Loucy (cell line): ENCODE results near the gene CRELD2.

Experiments used
- H2AFZ ChIP-seq: fragments of 200-600 bp; sonication (generic); 2 replicates; pipeline ENCODE4 v1.6.0; 2016; ENCODE audit warnings: antibody characterized with exemption, mild to moderate bottlenecking, low read length, moderate library complexity
- H3F3A ChIP-seq: fragments of 200-600 bp; 2 replicates; pipeline ENCODE4 v1.6.0; 2016; ENCODE audit warnings: antibody characterized with exemption, low read depth, mild to moderate bottlenecking
- H3K27me3 ChIP-seq: fragments of 200-600 bp; sonication (generic); 2 replicates; pipeline ENCODE4 v1.6.1; 2014; ENCODE audit warnings: low read length, mild to moderate bottlenecking; ENCODE audit not compliant: insufficient read depth, poor library complexity, severe bottlenecking
- H3K36me3 ChIP-seq: fragments of 200-600 bp; sonication (generic); 2 replicates; pipeline ENCODE4 v1.6.1; 2016; ENCODE audit warnings: low read length; ENCODE audit not compliant: insufficient read depth
- H3K4me1 ChIP-seq: fragments of 200-600 bp; sonication (generic); 2 replicates; pipeline ENCODE4 v1.5.1; 2014; ENCODE audit warnings: low read length, mild to moderate bottlenecking; ENCODE audit not compliant: insufficient read depth, poor library complexity, severe bottlenecking
- H3K4me2 ChIP-seq: fragments of 200-600 bp; sonication (generic); 2 replicates; pipeline ENCODE4 v1.6.0; 2014; ENCODE audit warnings: antibody characterized with exemption, low read length, low read depth, mild to moderate bottlenecking; ENCODE audit not compliant: poor library complexity, severe bottlenecking
- H3K4me3 ChIP-seq: fragments of 200-600 bp; sonication (generic); 2 replicates; pipeline ENCODE4 v1.5.1; 2014; ENCODE audit warnings: low read length, mild to moderate bottlenecking, mixed read lengths; ENCODE audit not compliant: poor library complexity, severe bottlenecking
- H3K79me2 ChIP-seq: fragments of 200-600 bp; sonication (generic); 2 replicates; pipeline ENCODE4 v1.6.1; 2014; ENCODE audit warnings: low read length; ENCODE audit not compliant: insufficient read depth
- H3K9ac ChIP-seq: fragments of 200-600 bp; sonication (generic); 2 replicates; pipeline ENCODE4 v1.6.0; 2014; ENCODE audit warnings: mild to moderate bottlenecking, low read depth, low read length, moderate library complexity; ENCODE audit not compliant: poor library complexity, severe bottlenecking
- H3K9me2 ChIP-seq: fragments of 200-600 bp; sonication (generic); replicated peaks from 2 replicates; pipeline ENCODE4 v1.6.1; 2016; ENCODE audit warnings: low read depth, low read length, mixed read lengths
- H3K9me3 ChIP-seq: fragments of 200-600 bp; sonication (generic); 2 replicates; pipeline ENCODE4 v1.6.1; 2014; ENCODE audit warnings: mild to moderate bottlenecking, antibody characterized with exemption, low read length, low read depth; ENCODE audit not compliant: insufficient read depth
- H4K20me1 ChIP-seq: fragments of 200-600 bp; sonication (generic); 2 replicates; pipeline ENCODE4 v1.6.0; 2014; ENCODE audit warnings: antibody characterized with exemption, low read length, mild to moderate bottlenecking; ENCODE audit not compliant: insufficient read depth, poor library complexity, severe bottlenecking
- EZH2phosphoT487 ChIP-seq: fragments of 200-600 bp; IDR thresholded peaks from 2 replicates; pipeline ENCODE4 v1.6.1; 2018; ENCODE audit warnings: antibody characterized with exemption, mild to moderate bottlenecking, moderate library complexity, borderline replicate concordance
- TF ChIP-seq, protein P1 (sequence below): fragments of 200-600 bp; sonication (generic); conservative IDR thresholded peaks from 2 replicates; pipeline ENCODE4 v1.5.1; 2014; ENCODE audit warnings: mild to moderate bottlenecking, antibody characterized with exemption, low read length

The CRELD2 gene

DNA sequence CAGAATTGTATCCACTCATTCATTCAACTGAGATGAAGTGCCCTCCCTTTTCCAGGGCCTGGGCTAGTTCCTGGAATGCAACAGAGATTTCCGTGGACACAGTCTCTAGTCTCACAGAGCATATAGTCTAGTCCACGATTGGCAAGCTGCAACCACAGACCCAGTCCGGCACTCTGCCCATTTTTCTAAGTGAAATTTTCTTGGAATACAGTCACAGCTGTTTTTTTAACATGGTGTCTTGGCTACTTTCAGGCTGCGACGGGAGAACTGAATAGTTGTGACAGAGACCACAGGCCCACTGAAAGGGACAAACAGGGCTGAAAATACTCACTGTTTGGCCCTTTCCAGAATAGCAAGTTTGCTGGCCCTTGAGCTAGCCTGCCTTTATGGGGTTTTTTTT is 29.4 kb upstream of the CRELD2 start:
- no peak overlapping the region for H3K9ac ChIP-seq
- no peaks in the 10 kb centered on the region for H3K4me1 ChIP-seq
- H3F3A ChIP-seq = no peaks in the 10 kb centered on the region
- H3K27me3 ChIP-seq = no peaks in the 10 kb centered on the region
- no peak overlapping the region for H3K4me2 ChIP-seq
- TF ChIP-seq, protein P1, sequence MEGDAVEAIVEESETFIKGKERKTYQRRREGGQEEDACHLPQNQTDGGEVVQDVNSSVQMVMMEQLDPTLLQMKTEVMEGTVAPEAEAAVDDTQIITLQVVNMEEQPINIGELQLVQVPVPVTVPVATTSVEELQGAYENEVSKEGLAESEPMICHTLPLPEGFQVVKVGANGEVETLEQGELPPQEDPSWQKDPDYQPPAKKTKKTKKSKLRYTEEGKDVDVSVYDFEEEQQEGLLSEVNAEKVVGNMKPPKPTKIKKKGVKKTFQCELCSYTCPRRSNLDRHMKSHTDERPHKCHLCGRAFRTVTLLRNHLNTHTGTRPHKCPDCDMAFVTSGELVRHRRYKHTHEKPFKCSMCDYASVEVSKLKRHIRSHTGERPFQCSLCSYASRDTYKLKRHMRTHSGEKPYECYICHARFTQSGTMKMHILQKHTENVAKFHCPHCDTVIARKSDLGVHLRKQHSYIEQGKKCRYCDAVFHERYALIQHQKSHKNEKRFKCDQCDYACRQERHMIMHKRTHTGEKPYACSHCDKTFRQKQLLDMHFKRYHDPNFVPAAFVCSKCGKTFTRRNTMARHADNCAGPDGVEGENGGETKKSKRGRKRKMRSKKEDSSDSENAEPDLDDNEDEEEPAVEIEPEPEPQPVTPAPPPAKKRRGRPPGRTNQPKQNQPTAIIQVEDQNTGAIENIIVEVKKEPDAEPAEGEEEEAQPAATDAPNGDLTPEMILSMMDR = no peak
- no peak for TF ChIP-seq EZH2phosphoT487
- peaks cover 75% of the 10 kb centered on the region for H3K79me2 ChIP-seq
- no peak overlapping the region for H2AFZ ChIP-seq
- H3K9me3 ChIP-seq = no peaks in the 10 kb centered on the region
- H4K20me1 ChIP-seq = peaks cover 35% of the 10 kb centered on the region
- peaks cover 91% of the 10 kb centered on the region for H3K36me3 ChIP-seq
- H3K9me2 ChIP-seq = no peaks in the 10 kb centered on the region
- no peak overlapping the region for H3K4me3 ChIP-seq

DNA sequence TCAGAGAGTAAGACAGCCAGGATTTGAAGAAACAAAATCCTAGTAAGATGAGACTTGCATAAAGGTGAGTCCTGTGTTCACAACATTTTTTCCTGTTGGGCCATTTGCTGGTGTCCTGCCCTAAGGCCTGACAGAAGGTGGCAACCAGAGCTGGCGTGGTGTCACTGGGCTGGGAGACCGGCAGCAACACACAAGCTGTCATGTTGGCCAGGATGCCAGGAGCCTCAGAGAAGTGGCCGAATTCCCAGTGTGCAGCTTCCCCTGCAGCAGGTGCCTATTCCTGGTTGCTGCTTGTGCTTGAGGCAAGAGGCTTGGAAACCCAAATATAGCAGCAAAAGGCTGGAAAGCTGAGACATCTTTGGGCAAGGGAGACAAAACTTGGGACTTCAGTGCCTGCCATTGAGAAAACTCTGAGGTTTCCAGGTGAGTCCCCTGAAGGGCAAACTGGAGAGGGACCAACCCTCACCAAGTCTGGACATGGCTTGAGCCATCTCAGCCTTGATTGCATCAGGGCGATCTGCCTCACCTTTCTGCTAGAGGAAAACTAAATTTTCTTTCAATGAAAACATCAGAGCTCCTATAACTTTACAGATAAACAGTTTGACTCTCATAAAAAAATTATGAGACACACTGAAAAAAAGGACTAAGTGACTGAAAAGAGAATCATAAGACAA is 26.1 kb upstream of the CRELD2 start:
- Histone ChIP-seq H2AFZ (no peak overlapping the region), H3K9me3 (no peaks in the 10 kb centered on the region), H3K36me3 (peaks cover 69% of the 10 kb centered on the region), H3K9ac (no peak overlapping the region), H3K4me2 (no peak overlapping the region), H3K4me3 (no peak overlapping the region), H3K79me2 (peaks cover 42% of the 10 kb centered on the region), H3K9me2 (no peaks in the 10 kb centered on the region), H3K27me3 (no peaks in the 10 kb centered on the region), H3F3A (no peaks in the 10 kb centered on the region), H4K20me1 (peaks cover 23% of the 10 kb centered on the region), H3K4me1 (no peaks in the 10 kb centered on the region)
- TF ChIP-seq, protein P1 = no peak
- TF ChIP-seq EZH2phosphoT487 = no peak

DNA sequence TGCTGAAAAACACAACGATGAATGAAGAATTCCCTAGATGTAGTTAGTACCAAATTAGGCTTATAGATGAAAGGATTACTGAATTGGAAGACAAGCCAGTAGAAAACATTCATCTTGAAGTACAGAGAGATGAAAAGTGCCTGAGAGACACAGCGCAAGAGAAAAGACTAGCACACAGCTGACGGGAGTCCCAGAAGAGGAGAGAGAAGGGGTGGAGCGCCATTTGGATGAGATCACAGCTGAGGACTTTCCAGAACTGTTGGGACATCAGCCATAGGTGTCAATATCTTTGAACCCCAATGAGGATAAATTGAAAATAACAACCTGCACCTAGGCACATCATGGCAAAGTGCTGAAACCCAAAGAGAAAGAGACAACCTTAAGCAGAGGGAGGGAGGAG is 25.4 kb upstream of the CRELD2 start:
- Histone ChIP-seq H3K79me2 (peaks cover 35% of the 10 kb centered on the region), H3F3A (no peaks in the 10 kb centered on the region), H4K20me1 (peaks cover 17% of the 10 kb centered on the region), H3K4me3 (no peak overlapping the region), H3K9me2 (no peaks in the 10 kb centered on the region), H2AFZ (no peak overlapping the region), H3K9me3 (no peaks in the 10 kb centered on the region), H3K36me3 (peaks cover 63% of the 10 kb centered on the region), H3K9ac (no peak overlapping the region), H3K4me1 (no peaks in the 10 kb centered on the region), H3K27me3 (no peaks in the 10 kb centered on the region), H3K4me2 (no peak overlapping the region)
- TF ChIP-seq, protein P1 = no peak
- TF ChIP-seq EZH2phosphoT487 = no peak
